Loucy (cell line): ENCODE results near the gene LRRIQ1.

Experiments used
- EZH2phosphoT487 ChIP-seq: fragments of 200-600 bp; IDR thresholded peaks from 2 replicates; pipeline ENCODE4 v1.6.1; 2018; ENCODE audit warnings: antibody characterized with exemption, mild to moderate bottlenecking, moderate library complexity, borderline replicate concordance
- TF ChIP-seq, protein P1 (sequence below): fragments of 200-600 bp; sonication (generic); conservative IDR thresholded peaks from 2 replicates; pipeline ENCODE4 v1.5.1; 2014; ENCODE audit warnings: mild to moderate bottlenecking, antibody characterized with exemption, low read length

- no peak for TF ChIP-seq EZH2phosphoT487
- TF ChIP-seq, protein P1, sequence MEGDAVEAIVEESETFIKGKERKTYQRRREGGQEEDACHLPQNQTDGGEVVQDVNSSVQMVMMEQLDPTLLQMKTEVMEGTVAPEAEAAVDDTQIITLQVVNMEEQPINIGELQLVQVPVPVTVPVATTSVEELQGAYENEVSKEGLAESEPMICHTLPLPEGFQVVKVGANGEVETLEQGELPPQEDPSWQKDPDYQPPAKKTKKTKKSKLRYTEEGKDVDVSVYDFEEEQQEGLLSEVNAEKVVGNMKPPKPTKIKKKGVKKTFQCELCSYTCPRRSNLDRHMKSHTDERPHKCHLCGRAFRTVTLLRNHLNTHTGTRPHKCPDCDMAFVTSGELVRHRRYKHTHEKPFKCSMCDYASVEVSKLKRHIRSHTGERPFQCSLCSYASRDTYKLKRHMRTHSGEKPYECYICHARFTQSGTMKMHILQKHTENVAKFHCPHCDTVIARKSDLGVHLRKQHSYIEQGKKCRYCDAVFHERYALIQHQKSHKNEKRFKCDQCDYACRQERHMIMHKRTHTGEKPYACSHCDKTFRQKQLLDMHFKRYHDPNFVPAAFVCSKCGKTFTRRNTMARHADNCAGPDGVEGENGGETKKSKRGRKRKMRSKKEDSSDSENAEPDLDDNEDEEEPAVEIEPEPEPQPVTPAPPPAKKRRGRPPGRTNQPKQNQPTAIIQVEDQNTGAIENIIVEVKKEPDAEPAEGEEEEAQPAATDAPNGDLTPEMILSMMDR: no peak
These were observed 243.5 kb downstream of the LRRIQ1 start for GRCh38 chr12:85279449-85280164.
